GM10266 (cell line): Measurements from ENCODE around the gene RNPEP.
"Not testable (repeated sequence)": the region's sequence is repeated elsewhere in the genome, so short reads cannot be mapped to it uniquely, and the experiment has no call there.

Experiments
- DNase-seq: peaks from one replicate; pipeline ENCODE4 v3.0.0; 2012; ENCODE audit errors: extremely low spot score
- CTCF ChIP-seq: IDR thresholded peaks from 2 replicates; pipeline ENCODE4 v1.5.1; 2012; ENCODE audit warnings: mild to moderate bottlenecking, low read depth; ENCODE audit not compliant: control insufficient read depth, insufficient read depth; ENCODE audit errors: missing control alignments

RNPEP gene

GRCh38 chr1:201947697-201948008, 34.8 kb upstream of the RNPEP start:
- TF ChIP-seq CTCF = no peak
- DNase-seq = no peak

- TF ChIP-seq CTCF = no peak
- DNase-seq = no peak
Measured at GRCh38 chr1:201949491-201949890, 33.0 kb upstream of the RNPEP start.

DNA sequence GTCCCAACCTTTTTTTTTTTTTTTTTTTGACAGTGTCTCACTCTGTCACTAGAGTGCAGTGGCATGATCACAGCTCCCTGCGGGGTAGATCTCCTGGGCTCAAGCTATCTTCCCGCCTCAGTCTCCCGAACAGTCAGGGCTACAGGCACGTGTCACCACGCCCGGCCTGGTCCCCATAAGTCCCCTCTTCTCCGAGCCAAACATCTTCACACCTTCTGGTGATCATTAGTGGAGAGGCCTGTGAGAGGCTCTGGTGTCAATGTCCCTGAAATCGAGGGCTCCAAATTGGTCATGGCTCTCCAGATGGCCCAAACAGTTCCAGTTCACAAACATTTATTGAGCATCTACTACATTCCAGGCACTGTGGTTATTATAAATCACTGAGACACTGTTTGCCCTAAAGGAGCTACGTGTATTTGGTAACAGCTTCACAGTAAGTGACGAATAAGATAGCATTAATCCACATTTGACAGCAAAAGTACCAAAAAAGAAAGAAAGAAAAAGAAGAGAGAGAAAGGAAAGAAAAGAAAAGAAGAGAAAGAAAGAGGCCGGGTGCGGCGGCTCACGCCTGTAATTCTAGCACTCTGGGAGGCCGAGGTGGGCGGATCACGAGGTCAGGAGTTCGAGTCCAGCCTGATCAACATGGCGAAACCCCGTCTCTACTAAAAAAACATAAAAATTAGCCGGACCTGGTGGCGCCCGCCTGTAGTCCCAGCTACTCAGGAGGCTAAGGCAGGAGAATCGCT, 28.0 kb upstream of the RNPEP start:
- no peak for TF ChIP-seq CTCF
- no peak for DNase-seq

GRCh38 chr1:201955009-201955728, 27.3 kb upstream of the RNPEP start, which contains the start of gene TIMM17A:
TSS of gene TIMM17A (plus strand) at chr1:201955503. CDS start at chr1:201955527, 24 bp downstream.
- peak; percentile 93 for DNase-seq
- TF ChIP-seq CTCF = no peak

DNA sequence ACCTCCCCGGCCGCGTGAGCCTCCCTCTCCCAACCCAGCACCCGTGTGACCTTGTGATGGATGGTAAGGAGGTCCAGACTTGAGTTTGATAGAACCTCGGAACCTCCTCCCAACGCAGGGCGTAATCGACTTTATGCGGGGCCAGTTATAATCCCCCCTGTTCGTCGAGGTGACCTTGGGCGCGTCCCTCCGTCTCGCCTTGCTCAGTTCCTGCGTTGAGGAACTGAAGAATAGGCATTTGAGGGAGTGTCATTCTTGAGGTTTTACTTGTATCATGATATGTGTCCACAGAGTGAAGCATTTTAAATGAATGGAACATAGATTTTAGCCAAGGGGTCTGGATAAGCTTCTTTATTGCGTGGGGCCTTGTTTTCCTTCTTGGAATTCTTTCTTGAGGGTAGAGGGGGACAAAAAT, 26.7 kb upstream of the RNPEP start:
- no peak for TF ChIP-seq CTCF
- no peak for DNase-seq

- no peak for DNase-seq
- no peak for TF ChIP-seq CTCF
Measured at GRCh38 chr1:201958348-201958747, 24.1 kb upstream of the RNPEP start.

DNA sequence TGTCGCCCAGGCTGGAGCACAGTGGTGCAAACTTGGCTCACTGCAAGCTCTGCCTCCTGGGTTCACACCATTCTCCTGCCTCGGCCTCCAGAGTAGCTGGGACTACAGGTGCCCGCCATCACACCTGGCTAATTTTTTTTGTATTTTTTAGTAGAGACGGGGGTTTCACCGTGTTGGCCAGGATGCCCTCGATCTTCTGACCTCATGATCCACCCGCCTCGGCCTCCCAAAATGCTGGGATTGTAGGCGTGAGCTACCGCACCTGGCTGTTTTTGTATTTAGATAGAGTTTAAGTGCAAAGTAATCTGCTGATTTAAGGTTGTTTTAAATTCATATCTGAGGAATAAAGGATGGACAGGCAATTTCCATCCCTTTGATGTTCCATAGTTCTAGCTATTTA, 20.1 kb upstream of the RNPEP start:
- DNase-seq = not testable (repeated sequence)
